Calu3 (cell line): Measurements from ENCODE around the gene AMER3. TPM values are rescaled to one million over a fixed set of nuclear protein-coding genes. Genes with fewer than 3 reads are reported as not detected.
"Not testable (repeated sequence)": the region's sequence is repeated elsewhere in the genome, so short reads cannot be mapped to it uniquely, and the experiment has no call there.

Experiments used
- BruUV-seq: library from RNA; stranded (reverse); fragments of 400-500 nt; replicated peaks from 2 replicates; lab custom pipeline; 2021; lab: Mats Ljungman, UMichigan
- CTCF ChIA-PET: fragments of 300-600 bp; sonication (Branson Sonifier 250); formaldehyde crosslinking; loops from one replicate; lab custom pipeline; 2022; ENCODE audit warnings: antibody characterized with exemption; lab: Charles Lee
- DNase-seq: peaks from one replicate; pipeline ENCODE4 v3.0.0; 2022
- H3K27ac Mint-ChIP-seq: one replicate; pipeline ENCODE4 v1.8.0; 2022; ENCODE audit warnings: mixed read lengths; ENCODE audit not compliant: unreplicated experiment
- H3K27me3 Mint-ChIP-seq: one replicate; pipeline ENCODE4 v1.8.0; 2022; ENCODE audit warnings: mixed read lengths; ENCODE audit not compliant: unreplicated experiment
- H3K36me3 Mint-ChIP-seq: one replicate; pipeline ENCODE4 v1.8.0; 2022; ENCODE audit warnings: mild to moderate bottlenecking, moderate library complexity, mixed read lengths; ENCODE audit not compliant: insufficient read depth, unreplicated experiment
- H3K4me1 Mint-ChIP-seq: one replicate; pipeline ENCODE4 v1.8.0; 2022; ENCODE audit warnings: mild to moderate bottlenecking, low read depth, mixed read lengths; ENCODE audit not compliant: unreplicated experiment
- H3K4me3 Mint-ChIP-seq: one replicate; pipeline ENCODE4 v1.8.0; 2022; ENCODE audit warnings: mild to moderate bottlenecking, low read depth, moderate library complexity, mixed read lengths; ENCODE audit not compliant: unreplicated experiment
- H3K9me3 Mint-ChIP-seq: one replicate; pipeline ENCODE4 v1.8.0; 2022; ENCODE audit warnings: low read depth, mixed read lengths; ENCODE audit not compliant: unreplicated experiment
- intact Hi-C: fragments of 100-400 bp; cut with micrococcal nuclease; formaldehyde crosslinking; loops from one replicate; pipeline ENCODE4 v1.10.0; 2022; ENCODE audit not compliant: unreplicated experiment
- total RNA-seq: library from RNA; stranded (reverse); gene quantifications from 2 replicates; pipeline ENCODE4 v1.2.3, GENCODE V29; 2022
- TF ChIP-seq, protein P1 (sequence below): fragments of 200-600 bp; IDR thresholded peaks from one replicate; pipeline ENCODE4 v1.8.0; 2022; ENCODE audit warnings: antibody characterized with exemption; ENCODE audit not compliant: unreplicated experiment

The AMER3 gene
- total RNA-seq, 1 experiment from 2014 or later = not detected

DNA sequence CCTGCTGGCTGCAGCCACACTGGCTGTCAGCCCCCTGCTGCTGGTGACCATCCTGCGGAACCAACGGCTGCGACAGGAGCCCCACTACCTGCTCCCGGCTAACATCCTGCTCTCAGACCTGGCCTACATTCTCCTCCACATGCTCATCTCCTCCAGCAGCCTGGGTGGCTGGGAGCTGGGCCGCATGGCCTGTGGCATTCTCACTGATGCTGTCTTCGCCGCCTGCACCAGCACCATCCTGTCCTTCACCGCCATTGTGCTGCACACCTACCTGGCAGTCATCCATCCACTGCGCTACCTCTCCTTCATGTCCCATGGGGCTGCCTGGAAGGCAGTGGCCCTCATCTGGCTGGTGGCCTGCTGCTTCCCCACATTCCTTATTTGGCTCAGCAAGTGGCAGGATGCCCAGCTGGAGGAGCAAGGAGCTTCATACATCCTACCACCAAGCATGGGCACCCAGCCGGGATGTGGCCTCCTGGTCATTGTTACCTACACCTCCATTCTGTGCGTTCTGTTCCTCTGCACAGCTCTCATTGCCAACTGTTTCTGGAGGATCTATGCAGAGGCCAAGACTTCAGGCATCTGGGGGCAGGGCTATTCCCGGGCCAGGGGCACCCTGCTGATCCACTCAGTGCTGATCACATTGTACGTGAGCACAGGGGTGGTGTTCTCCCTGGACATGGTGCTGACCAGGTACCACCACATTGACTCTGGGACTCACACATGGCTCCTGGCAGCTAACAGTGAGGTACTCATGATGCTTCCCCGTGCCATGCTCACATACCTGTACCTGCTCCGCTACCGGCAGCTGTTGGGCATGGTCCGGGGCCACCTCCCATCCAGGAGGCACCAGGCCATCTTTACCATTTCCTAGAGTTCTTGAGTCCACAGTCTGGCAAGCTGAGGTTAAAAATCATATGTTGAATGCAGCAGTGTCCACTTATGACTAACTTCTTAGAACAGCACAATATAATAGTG, 25.7 kb upstream of the AMER3 start:
- CTCF ChIA-PET = interaction anchor here (0.5 kb wide), 1 partner anchor 28 kb away, joined by 3 read pairs; no protein-coding TSS in a partner anchor
- Mint-ChIP-seq H3K4me1 (no peaks in the 10 kb centered on the region), H3K27ac (no peak overlapping the region), H3K9me3 (no peaks in the 10 kb centered on the region), H3K36me3 (peaks cover 9% of the 10 kb centered on the region), H3K4me3 (no peak overlapping the region), H3K27me3 (peaks cover 40% of the 10 kb centered on the region)
- intact Hi-C loops = no loop called here
- no peak for DNase-seq
- TF ChIP-seq, protein P1, sequence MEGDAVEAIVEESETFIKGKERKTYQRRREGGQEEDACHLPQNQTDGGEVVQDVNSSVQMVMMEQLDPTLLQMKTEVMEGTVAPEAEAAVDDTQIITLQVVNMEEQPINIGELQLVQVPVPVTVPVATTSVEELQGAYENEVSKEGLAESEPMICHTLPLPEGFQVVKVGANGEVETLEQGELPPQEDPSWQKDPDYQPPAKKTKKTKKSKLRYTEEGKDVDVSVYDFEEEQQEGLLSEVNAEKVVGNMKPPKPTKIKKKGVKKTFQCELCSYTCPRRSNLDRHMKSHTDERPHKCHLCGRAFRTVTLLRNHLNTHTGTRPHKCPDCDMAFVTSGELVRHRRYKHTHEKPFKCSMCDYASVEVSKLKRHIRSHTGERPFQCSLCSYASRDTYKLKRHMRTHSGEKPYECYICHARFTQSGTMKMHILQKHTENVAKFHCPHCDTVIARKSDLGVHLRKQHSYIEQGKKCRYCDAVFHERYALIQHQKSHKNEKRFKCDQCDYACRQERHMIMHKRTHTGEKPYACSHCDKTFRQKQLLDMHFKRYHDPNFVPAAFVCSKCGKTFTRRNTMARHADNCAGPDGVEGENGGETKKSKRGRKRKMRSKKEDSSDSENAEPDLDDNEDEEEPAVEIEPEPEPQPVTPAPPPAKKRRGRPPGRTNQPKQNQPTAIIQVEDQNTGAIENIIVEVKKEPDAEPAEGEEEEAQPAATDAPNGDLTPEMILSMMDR = no peak
- no TSS peak for BruUV-seq

DNA sequence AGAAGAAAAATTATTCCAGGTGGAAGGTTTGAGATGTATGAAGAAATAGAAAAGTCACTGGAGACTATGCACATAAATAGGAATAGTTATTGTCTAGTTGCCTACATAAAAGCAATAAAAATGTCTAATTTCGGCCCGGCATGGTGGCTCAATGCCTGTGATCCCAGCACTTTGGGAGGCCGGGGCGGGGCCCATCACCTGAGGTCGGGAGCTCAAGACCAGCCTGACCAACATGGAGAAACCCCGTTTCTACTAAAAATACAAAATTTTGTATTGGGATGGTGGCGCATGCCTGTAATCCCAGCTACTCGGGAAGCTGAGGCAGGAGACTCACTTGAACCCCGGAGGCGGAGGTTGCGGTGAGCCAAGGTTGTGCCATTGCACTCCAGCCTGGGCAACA, 23.1 kb upstream of the AMER3 start:
- CTCF ChIA-PET, H3K9me3 Mint-ChIP-seq, H3K27ac Mint-ChIP-seq, H3K4me1 Mint-ChIP-seq, H3K36me3 Mint-ChIP-seq, DNase-seq, intact Hi-C loops, BruUV-seq, H3K4me3 Mint-ChIP-seq: not testable (repeated sequence)
- peaks cover 48% of the 10 kb centered on the region for H3K27me3 Mint-ChIP-seq

DNA sequence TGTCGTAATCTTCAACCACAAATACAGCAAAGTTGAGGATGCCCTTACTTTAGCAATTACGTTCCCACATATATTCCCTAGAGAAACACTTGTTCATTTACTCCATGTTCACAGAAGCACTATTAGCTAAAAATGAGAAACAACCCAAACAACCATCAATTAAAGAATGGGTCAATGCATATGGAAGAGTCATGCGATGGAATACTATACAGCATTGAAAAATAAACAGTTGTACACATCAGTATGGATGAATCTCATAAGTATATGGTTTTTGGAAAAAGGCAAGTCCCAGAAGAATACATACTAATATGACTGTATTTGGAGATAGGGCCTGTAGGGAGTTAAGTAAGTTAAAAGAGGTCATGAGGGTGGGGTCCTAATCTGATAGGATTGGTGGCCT, 20.1 kb upstream of the AMER3 start:
- intact Hi-C loops = no loop called here

DNA sequence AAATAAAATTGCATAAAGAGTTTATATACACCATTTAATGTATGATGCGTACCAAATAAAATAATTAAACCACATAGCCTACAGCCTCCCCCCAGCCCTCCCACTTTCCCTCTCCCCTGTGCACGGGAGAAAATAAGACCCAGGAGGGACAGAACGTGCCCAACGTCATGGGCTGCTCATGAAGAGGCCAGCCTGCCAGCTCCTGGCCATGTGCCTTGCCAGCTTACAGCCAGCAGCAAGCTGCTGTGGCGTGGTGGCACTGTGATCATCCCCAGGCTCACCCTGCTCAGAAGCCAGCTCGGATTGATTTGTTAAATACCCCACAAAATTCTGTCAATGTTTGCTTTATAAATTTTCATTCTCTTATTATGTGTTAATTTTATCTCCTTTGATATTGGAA, 18.9 kb upstream of the AMER3 start:
- Mint-ChIP-seq H3K27me3 (peaks cover 35% of the 10 kb centered on the region), H3K27ac (no peak overlapping the region), H3K36me3 (no peaks in the 10 kb centered on the region), H3K4me1 (no peaks in the 10 kb centered on the region), H3K9me3 (no peaks in the 10 kb centered on the region), H3K4me3 (no peak overlapping the region)
- DNase-seq = no peak
- BruUV-seq = no TSS peak
- CTCF ChIA-PET = no interaction called here
- TF ChIP-seq, protein P1 = no peak
- intact Hi-C loops = no loop called here

More for the DNA sequence above, 20.1 kb upstream of the AMER3 start:
- H3K27ac Mint-ChIP-seq = no peak overlapping the region
- no peak overlapping the region for H3K4me3 Mint-ChIP-seq
- no peak for DNase-seq
- TF ChIP-seq, protein P1 = no peak
- no peaks in the 10 kb centered on the region for H3K36me3 Mint-ChIP-seq
- H3K9me3 Mint-ChIP-seq = no peaks in the 10 kb centered on the region
- no TSS peak for BruUV-seq
- H3K4me1 Mint-ChIP-seq = no peaks in the 10 kb centered on the region
- peaks cover 35% of the 10 kb centered on the region for H3K27me3 Mint-ChIP-seq
- CTCF ChIA-PET = no interaction called here

DNA sequence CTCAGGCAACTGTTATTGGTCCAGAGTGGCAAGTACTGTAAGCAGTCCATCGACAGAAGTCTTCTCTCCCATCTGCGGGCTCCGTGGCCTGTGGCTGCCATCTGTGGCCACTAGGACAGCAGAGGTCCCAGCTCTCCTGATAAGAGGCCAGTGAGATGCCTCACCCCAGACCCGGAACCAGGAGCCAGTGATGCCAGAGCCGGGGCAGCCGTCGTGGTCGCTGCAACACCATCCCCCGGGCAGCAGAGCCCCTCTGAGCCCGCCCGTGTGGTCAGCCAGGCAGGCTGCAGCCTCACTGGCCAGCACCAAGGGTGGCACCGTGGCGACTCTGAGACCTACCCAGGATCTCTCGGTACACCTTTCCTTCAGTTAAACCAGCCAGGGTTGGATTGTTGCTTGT, 17.7 kb upstream of the AMER3 start:
- H3K27ac Mint-ChIP-seq = no peak overlapping the region
- H3K27me3 Mint-ChIP-seq = peaks cover 42% of the 10 kb centered on the region
- no TSS peak for BruUV-seq
- H3K36me3 Mint-ChIP-seq = no peaks in the 10 kb centered on the region
- TF ChIP-seq, protein P1 = no peak
- DNase-seq = no peak
- no peaks in the 10 kb centered on the region for H3K4me1 Mint-ChIP-seq
- no peak overlapping the region for H3K4me3 Mint-ChIP-seq
- CTCF ChIA-PET = no interaction called here
- H3K9me3 Mint-ChIP-seq = no peaks in the 10 kb centered on the region
- intact Hi-C loops = no loop called here
